Peyer's patch (tissue), 4 donors: ENCODE data around the gene TBC1D9B.

ENCODE experiments used
- CTCF ChIP-seq, 6 experiments: fragments of 450-650 bp in 4 of 6; fragments of 200-600 bp in 2 of 6; sonication (generic) in 1 of 6; IDR thresholded peaks; one replicate each; pipeline ENCODE4 v1.5.1; 2017 to 2019; ENCODE audit warnings: antibody characterized with exemption in 6 of 6, mild to moderate bottlenecking in 3 of 6, moderate library complexity in 1 of 6
- POLR2A ChIP-seq, 2 donors: fragments of 450-650 bp; IDR thresholded peaks; one replicate each; pipeline ENCODE4 v1.5.1; 2017; ENCODE audit warnings: antibody characterized with exemption in 2 of 2, mild to moderate bottlenecking in 2 of 2, moderate library complexity in 2 of 2

GRCh38 chr5:179887802-179888201, 19.9 kb downstream of the TBC1D9B start:
- TF ChIP-seq POLR2A (IDR thresholded peaks at IDR 0.05) (no peak), CTCF (IDR thresholded peaks at IDR 0.05) (no peak)
